Activated T-cell treated with anti-CD3 and anti-CD28 coated beads for 48 hours (primary cell): ENCODE measurements around the gene TSPAN13.

Source experiments
- DNase-seq: peaks from one replicate; pipeline ENCODE4 v3.0.0-alpha.2; 2020; ENCODE audit warnings: low read depth

The TSPAN13 gene

GRCh38 chr7:16774986-16775385, 21.4 kb downstream of the TSPAN13 start:
- DNase-seq, result no peak

DNA sequence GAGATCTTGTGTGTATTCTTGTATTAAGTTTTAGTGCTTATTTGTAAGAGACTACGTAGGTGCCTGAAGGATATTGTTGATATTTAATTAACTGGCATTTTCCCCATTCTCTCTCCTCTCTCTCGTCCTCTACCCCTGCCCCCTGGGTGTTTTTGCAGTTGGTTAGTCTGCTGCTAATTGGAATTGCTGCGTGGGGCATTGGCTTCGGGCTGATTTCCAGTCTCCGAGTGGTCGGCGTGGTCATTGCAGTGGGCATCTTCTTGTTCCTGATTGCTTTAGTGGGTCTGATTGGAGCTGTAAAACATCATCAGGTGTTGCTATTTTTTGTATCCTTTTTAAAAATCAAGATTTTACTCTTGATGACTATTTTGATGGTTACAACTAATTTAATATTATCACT, 22.5 kb downstream of the TSPAN13 start:
- DNase-seq, result no peak

GRCh38 chr7:16778476-16778875, 24.9 kb downstream of the TSPAN13 start:
- no peak for DNase-seq

DNA sequence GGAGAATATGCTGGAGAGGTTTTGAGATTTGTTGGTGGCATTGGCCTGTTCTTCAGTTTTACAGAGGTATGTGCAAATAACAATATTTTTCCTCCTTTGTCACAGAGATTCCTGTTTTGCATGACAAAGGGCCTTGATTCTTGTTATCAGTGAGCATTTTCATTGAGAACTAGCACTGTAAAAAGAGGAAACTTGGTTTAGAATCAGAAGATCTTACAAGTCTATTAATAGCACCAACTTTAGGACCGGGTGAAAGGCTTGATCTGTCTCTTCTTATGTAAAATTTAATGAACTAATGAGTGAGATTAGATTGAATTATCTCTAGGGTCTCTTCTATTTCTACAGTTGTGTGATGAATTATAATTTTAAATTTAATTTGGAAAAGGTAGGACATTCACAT, 25.5 kb downstream of the TSPAN13 start:
- no peak for DNase-seq

DNA sequence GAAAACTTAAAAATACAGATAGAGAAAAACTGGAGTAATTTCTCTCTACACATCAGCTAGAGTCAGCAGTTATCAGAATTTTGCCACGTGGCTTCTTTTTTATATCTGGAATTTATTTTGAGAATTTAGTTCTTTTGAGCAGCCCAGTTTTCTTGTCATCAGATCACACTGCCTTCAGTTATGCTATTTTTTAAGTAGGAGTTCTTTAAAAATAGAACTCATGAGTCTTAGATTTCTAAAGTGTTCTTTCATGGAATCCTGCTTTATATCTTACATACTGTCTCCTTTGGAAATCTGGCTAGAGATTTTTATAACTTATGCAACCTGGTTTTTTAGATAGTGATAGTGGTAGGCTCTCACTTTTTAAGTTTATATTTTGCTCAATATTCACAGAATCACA, 27.0 kb downstream of the TSPAN13 start:
- no peak for DNase-seq

GRCh38 chr7:16785321-16785720, 31.8 kb downstream of the TSPAN13 start:
- no peak for DNase-seq

- no peak for DNase-seq
Observed at GRCh38 chr7:16785846-16786245, 32.3 kb downstream of the TSPAN13 start.

GRCh38 chr7:16786257-16786656, 32.7 kb downstream of the TSPAN13 start:
- no peak for DNase-seq

- DNase-seq, result no peak
Observed at GRCh38 chr7:16787127-16787526, 33.6 kb downstream of the TSPAN13 start.

DNA sequence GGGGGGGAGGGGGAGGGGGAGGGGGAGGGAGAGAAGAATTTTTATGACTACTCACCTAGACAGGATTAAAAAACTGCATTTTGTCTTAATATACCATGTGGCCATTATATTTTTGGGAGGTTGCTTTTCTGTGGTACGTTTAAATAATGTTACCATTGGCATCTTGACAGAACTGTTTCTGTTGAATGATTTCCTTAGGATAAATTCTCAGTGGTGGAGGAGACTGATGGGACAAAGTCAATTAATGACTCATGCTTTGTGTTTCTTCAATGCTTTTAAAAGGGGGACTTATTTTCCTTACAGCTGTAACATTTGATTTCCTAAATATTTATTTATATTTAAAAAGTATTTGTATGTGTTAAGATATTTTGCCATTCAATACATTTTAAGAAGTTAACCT, 37.5 kb downstream of the TSPAN13 start:
- no peak for DNase-seq

DNA sequence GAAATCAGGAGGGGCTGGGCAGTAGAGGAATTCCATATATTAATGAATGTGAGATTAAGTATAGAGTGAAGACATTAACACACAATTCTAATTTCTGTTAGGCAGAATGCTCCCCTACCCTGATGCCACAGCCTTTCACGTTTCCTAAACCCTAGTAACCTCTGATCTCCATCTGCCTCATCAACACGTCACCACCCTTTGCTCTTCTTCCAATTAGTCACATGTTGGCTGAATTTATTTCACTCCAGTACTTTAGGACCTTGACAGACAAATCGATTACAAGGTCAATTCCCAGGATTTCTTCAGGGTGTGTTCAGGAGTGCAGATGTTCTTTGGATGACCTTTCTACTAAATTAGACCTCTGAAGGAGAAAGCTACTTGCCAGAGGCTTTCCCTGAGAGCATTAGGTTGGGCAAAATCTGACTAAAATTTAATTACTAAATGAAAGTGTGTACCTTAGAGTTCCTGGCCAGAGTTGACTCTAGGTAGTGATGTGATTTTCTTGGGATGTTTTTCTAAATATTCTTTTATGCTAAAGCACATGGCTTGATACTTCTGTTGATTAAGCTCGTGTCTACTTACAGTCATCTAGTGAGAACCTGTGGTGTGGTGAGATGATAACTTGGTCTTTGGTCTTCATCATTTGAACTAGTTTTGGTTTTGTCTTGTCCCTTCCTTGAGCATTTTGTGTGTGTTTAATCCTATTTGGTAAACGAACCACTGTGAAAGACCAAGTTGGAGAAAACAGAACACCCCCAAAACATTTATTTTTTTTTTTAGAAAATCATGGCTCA, 38.5 kb downstream of the TSPAN13 start:
- DNase-seq, result no peak

GRCh38 chr7:16794986-16795385, 41.4 kb downstream of the TSPAN13 start:
- no peak for DNase-seq

- DNase-seq, result no peak
Observed at GRCh38 chr7:16795624-16796023, 42.1 kb downstream of the TSPAN13 start.

- no peak for DNase-seq
Observed at GRCh38 chr7:16801111-16801542, 47.6 kb downstream of the TSPAN13 start.

DNA sequence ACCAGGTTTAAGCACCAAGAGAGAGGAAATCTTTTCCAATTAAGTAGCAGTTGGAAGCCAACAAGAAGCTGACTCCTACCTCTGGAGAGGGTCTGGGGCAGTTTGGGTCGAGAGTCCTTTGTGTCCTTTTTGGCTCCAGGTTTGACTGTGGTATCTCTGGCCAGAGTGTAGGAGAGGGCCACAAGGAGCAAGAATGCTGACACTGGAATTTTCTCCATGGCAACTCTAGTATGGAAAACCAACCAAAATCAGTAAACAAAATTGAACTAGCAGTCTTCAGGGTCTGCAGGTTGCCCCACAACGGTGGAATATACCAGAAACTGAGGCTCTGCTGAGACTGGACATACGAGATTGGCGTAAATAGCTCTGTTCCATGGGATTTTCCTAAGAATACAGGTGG, 48.0 kb downstream of the TSPAN13 start:
- DNase-seq, result no peak

- DNase-seq, result no peak
Observed at GRCh38 chr7:16803125-16803524, 49.6 kb downstream of the TSPAN13 start.

DNA sequence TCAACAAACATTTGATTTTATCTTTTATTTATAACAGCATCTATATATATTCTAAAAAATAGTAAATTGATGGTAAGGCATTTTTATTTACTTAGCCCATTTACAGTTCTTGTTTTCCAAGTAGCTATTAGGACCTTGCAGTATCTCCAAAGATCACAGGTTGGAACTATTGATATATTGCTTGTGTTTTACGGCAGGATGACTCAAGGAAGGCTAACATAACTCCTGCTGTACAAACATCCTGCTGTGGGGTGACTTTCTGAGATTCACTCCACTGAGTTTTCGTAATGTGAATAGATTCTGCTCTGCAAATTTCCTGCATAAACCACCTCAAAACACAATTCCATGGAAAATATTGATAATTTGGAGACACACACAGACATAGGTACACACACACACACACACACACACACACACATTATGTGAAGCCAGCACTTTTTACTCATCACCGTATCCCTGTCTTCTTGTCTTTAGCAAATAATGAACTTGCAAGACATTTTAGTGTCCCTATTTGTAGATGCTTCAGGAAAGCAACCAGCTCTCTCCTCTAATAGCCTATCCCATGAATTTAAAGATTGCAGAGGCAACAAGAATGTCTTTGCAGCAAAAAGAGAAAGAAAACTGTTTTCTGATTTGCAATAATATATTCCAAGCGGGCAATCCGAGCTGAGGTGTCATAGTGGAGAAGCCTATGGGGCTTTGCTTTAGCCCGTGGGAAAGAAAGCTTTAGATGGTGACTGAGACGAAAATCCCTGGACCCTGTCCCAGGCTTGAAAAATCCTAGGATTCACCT, 50.5 kb downstream of the TSPAN13 start:
- no peak for DNase-seq

DNA sequence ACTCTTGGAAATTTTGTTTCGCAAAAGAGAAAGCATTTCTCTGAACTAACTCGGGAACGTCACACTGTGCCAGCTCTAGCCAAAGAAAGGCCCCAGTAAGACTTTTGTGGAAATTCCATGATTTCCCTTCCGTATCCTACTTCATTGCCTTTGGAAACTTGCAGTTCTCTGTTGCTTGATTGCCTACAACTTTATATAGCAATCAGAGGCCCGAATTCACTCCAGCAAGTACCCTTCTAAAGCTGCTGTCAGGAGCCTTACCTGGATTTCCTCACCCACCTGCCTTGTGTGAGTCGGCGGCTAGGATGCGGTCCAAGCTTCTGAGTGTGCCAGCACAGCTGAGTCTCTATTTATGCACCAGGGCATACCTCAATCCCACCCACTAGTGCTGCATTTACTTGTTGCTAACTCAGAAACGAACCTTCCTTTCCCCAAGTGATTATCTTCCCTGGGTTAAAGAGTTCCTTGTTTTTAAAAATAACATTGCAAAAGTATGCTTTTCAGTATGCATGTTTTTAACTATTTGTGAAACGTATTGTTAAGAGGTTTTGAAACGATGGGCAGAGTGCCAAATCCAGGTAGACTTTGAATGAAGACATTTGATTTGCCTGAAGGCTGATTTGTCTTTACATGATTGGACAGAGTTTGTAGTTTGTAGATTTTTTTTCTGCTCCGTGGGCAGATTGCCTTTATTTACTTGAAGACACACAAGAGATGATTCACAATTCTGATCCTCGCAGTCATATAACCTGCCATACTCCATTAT, 51.3 kb downstream of the TSPAN13 start, which contains the start of gene AGR2:
TSS of gene AGR2 (minus strand) at position 326 of the 766 bp plus-strand sequence. CDS start 3,203 bp downstream, outside the sequence.
- no peak for DNase-seq

DNA sequence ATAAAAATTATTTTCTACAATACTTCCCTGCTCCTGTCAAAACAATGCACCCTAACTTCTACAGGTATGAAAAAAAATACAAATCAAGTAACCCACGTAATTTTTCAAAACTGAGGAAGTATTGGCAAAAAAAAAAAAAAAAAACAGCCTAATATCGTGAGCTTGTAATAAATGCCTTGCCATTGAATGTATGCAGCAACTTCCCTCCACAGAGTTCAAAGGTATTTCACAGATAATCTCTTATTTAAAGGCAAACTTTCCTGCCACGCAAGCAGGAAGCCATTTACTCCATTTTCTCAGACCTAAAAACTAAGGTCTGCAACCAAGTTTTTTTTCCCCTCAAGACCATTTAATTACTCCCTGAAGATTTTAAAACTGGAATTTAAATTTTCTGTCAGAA, 51.9 kb downstream of the TSPAN13 start:
- DNase-seq, result no peak

DNA sequence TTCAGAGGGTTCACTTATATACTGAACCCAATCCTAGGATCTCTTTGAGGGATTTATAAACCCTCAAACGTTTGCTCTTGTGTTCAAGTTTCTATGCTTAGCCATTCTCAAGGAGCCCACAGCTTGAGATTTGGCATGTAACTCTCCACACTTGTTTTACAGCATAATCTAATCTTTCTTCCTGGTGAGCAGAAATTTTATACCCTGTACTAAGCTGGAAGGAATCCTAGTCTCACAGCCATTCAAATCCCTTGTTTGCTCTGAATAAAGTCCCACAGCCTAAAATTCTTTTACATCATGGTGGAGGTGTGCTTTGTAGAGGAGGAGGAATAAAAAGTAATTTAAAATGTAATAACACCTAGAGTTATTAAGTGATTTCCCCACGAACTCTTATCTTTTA, 56.6 kb downstream of the TSPAN13 start:
- DNase-seq, result no peak

GRCh38 chr7:16810573-16810972, 57.0 kb downstream of the TSPAN13 start:
- DNase-seq, result no peak

DNA sequence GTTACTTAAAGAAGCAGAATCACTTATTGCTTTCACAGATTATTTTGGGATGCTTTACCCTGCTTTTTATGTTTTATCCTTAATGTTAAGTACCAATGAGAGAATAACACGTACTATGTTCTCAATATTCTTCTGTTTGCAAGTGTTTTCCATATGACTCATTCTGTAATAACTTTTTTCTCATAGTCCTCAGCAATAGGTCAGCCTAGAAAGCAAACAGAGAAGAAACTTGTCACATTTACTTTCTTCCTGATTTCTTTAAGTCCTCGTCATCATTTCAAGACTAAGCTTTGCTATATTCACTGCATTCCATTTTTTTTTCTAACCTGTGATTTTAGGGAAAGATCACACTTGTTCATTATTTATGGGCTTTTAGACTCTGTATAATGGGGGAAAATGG, 58.0 kb downstream of the TSPAN13 start:
- DNase-seq, result no peak
